Stimulated activated CD8-positive, alpha-beta memory T cell treated with anti-CD3 and anti-CD28 coated beads, Interleukin-4, amount 100 ng/mL, for 24 hours (primary cell): ENCODE measurements around the gene EFNA3.

Experiments used
- DNase-seq: peaks from one replicate; pipeline ENCODE4 v3.0.0-alpha.2; 2020; ENCODE audit warnings: low read depth

The EFNA3 gene

DNA sequence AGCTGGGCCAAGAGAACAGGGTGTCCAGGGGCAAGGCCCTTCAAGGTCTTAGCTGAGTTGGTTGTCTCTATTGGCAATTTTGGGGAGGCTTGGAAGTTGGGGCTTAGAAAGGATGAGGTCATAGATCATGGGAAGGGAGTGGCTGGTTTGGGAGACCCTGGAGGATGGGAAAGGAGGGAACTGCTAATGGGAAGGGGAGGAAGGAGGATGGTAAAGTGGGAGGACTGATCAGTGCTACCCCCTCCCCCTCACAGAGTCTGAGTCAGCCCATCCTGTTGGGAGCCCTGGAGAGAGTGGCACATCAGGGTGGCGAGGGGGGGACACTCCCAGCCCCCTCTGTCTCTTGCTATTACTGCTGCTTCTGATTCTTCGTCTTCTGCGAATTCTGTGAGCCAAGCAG, 10.0 kb upstream of the EFNA3 start:
- DNase-seq = no peak

DNA sequence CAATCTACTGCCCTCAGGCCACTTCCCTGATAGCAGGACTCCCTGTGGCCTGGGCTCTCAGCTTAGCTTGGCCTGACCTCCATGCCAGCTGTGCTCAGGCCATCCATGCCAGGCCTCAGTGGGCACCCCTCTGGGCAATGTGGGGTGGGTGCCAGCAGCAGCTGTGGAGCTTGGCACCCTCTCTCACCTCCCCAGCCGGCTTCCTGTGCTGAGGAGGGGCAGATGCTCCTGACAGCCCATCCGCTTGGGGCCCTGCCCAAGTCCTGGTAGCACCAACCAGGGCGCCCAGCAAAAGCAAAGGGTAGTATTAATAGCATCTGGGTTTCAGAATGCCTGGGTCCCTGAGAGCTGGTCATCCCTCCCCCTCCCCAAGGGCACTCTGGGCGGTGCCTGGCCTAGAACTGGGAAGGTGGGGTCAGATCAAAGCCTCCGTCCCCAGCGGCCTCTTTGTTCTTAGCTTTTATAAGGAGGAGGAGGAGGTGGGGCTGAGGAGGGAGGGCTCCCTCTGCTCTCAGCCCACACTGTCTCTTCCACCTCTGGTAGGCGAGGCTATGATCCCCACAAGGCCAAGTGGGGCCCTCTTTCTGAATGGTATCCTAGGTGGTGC, 9.0 kb upstream of the EFNA3 start:
- DNase-seq = no peak

DNA sequence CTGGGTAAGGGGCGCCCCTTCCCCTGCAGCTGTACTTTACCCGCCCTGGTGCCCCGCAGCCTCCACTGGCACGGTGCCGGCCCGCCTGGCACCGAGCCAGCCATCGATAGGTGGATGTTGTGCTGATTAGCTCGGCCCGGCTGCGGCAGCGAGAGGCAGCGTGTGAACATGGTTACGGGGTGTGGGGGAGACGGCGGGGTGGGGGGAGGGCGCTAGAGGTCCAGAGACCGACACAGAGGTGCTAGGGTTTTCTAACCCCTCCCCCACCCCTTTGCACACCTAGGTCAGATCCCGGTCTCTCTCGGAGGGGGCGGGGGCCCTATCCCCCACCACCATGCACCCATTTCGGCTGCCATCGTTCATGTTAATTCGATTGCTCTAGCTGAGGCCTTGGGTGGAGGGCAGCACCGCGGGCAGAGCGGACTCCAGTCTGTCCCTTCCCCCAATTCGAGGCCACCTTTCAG, 8.4 kb upstream of the EFNA3 start:
- DNase-seq = no peak

DNA sequence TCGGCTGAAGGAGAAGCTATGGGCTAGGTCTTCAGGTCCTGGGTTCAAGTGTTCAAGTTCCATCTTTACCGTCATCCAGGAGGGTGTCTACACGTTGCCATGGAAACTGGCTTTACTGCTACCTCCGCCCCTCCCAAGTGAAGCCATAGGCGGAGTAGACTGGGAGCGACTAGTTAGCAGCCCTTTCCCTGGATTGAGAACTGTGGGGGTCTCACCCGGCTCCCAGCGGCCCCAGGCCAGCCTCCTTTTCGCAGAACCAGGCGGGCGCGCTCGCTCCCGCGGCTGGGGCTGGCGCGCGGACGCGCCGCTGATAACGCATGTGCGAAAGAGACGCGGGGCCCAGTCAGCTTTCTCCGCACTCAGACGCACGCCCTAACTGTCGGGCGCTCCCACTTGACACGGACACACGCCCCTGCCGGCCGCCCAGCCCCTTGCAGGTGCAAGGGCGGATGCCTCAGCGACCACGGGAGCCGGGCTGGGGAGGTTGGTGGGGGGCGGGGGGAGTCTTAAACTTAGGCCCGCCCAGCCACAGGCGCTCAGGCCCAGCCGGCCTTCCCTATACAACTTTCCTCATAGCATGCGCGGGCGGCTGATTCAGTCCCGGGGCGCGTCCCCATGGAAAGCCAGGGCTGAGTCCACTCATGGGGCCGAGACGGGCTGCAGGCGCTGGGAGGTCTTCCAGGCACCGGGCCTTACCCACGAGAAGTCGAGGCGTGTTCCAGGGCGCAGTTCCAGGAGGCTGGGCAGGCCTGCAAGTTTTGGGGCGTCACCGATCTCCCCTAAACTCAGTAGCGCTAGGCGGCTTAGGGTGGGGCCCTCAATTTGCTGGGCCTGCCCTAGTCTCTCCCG, 7.7 kb upstream of the EFNA3 start:
- peak; percentile 67 for DNase-seq

- no peak for DNase-seq
Observed at GRCh38 chr1:155071701-155072100, 6.9 kb upstream of the EFNA3 start.

DNA sequence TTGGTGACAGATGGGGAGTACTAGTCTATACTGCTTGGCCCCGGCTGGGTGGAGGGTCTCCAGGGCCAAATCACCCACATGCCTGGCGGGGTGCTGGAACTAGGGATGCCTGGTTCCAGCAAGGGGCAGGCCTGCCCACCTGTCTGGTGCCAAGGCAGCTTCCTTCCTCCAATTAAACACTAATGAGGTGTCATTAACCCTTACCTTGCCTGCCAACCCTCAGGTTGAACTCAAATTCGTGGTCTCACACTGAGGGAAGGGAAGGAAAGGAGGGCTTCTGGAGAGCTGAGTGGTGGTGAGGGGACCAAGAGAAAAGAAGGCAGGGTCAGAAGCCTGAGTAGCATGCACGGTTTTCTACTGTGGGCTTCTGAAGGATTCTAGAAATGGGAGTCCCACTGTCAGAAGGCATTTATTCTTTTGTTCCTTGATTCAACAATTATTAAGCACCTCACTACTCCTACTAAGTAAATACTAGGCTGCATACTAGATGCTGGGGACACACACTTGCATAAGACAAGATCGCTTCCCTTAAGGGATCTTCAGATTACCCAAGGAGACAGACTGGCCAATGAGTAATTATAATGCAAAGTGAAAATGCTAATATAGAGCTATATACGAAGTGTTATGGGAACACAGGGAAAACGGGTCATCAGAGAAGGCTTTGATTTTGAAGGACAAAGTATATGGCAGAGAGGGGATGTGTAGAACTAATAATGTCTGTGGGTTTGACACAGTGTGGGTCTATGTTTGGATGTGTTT, 5.9 kb upstream of the EFNA3 start:
- DNase-seq = no peak

GRCh38 chr1:155073377-155074242, 5.0 kb upstream of the EFNA3 start:
- DNase-seq = no peak

DNA sequence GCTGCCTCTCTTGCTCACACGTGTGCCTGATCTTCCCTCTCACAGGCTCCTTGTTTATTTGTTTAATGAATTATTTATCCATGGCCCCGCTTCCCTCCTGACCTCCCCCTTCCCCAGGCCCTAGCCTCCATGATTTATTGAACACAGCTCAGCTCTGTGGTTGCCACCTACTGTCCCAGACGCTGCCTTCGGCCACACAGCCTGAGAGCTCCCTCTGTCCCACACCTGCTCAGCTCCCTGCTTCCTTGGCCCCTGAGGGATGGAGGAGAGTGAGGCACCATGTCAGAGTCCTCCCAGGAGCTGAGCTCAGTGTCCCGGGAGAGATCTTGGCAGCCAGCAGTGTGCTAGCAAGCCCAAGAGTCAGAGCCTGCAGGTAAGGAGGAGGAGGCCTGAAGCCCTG, 3.1 kb upstream of the EFNA3 start:
- DNase-seq = no peak

DNA sequence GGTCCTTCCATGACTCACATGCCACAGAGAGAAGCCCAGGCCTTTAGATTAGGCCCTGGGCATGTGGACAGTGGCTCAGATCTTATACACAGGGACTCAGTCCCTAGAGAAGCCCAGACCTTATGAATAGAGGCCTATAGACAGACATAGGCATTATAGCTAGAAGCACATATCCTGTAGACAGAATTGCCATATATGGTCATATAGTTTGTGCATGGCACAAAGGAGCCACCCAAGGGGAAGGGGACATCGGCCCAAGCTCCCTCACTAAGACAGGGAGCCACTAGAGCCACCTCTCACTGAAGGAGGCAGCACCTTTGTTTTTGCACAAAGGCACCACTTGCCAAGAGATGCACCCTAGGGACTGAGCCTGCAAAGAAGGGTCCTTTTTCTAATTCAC, 2.3 kb upstream of the EFNA3 start:
- DNase-seq = no peak

GRCh38 chr1:155077346-155077745, 1.3 kb upstream of the EFNA3 start:
- DNase-seq = no peak

DNA sequence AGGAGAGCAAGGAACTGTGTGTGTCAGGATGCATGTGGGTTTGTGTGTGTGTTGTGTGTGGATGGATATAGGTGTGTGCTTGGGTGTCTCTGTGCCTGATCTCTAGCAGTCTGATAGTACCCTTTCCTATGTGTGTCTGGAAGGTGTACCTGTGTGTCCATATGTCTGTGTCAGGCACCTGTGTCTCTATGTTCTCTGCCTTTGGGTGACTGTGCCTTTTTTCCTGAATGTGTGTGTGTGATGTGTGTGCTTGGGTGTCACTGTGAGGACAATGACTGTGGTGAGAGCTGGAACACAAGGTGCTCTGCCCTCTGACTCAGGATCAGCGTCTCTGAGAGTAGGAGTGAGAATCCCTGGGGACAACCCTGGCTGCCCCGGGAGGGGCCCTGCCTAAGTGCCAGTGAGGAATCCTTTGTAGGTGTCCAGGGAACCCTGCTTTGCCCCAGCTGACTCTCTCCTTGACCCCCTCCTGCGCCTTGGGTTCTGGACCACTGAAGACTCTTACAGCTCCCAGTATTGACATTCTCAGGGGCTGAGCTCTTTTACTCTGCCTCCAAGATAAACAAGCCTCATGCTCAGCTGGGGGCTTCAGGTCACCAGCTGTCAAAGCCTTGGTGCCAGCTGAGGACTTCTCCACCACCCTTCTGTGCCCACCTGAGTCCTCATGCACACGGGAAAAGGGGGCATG, 735 bp upstream of the EFNA3 start:
- no peak for DNase-seq

GRCh38 chr1:155079210-155079486, 511 bp downstream of the EFNA3 start:
- no peak for DNase-seq

DNA sequence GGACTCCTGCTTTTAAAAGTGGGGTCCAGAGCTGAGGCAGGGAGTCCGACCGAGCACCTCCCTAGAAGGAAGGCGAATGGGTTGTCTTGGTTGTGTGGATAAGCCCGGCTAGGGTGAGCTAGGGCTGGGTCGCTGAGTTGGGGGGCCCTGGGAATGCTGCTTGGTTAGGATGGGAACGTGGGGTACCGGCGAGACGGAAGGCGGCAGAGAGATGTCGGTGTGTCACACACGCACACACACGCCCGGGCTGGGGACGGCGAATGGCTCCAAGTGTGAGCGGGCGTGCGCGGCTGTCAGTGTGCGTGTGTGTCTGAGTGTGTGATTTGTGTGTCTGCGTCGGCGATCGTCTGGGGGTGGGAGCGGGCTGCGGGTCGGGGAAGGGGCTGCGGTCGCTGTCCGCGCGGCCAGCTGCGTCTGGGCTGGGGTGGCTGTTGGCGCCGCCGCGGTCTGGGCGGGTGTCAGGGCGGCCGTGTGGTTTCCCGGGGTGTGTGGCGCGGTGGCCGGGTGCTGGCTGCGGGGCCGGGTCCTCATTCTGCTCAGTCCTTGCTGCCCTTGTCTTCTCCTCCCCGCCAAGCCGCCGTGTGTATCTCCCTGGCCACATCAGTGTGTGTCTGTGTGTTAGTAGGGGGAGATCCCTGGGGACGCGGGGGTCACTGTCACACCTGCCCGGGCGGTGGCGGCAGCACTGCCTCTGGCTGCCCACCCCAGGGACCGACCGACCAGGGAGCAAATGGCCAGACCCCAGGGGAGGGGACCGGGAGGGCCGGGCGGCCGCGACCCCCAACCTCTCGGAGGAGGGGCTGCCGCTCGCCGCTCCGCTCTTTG, 1.1 kb downstream of the EFNA3 start:
- no peak for DNase-seq

- no peak for DNase-seq
Observed at GRCh38 chr1:155080312-155081228, 1.9 kb downstream of the EFNA3 start.

DNA sequence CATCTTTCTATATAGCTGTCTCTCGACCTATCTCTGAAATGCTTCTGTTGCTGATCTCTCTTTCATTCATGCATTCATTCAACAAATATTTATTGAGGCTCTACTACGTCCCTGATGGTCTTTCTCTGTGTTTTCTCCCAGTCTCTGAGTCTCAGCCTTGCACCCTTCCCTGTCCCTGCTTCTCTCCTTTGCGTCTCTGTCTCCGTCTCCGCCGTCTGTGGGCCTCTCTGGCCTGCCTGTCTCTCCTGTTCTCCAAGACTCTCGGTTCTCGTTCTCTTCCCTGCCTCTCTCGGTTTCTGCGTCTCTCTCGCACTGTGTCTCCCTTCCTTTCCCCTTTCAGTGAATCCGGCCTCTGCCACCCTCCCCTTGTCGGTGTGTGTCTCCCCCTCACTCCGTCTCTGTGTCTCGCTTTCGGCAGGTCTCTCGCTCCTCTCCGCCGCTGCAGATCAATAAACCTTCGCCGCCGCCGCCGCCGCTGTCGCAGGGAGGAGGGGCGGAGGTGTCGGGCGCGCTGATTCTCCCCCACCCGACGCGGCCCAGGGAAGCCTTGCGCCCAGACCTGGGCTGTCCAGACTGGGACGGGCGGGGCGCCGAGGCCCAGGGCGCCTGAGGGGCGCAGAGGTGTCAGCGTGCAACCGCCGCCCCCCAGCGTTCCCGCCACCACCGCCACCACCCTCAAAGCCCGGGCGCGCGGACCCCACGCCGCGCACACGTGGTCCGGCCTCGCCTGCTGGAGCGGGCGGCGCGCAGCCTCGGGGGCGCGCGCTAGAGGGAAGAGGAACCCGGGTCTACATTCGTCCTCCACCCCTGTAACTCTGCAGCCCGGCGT, 3.0 kb downstream of the EFNA3 start:
- no peak for DNase-seq

- DNase-seq = no peak
Observed at GRCh38 chr1:155082301-155083051, 3.8 kb downstream of the EFNA3 start.

DNA sequence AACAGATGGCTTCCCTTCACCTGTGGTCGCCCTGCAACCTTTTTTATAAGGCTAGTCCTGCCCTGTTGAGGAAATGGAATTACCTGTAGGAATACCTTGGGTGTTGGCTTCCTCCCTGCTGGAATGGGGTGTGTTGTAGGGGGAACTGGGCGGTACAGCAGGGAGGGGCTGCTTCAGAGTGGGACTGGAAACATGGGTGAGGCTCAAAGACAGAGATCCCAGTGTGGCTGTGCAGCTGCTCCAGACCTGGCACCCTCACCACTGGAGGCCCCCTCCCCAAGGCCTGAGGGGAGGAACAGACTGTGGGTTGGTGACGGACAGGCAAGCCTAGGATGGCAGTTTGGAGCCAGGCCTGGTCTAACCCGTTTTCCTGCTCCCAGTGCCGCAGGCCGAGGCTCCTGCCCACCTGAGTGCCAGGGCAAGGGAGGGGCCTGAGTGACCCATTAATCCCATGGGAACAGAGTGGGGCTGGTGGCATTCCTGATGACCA, 4.5 kb downstream of the EFNA3 start:
- DNase-seq = no peak
